IMR-90 (cell line): ENCODE data around the gene ITPKC.

Source experiments
- CTCF ChIP-seq: conservative IDR thresholded peaks from 2 replicates; pipeline ENCODE4 v1.5.1; 2012; ENCODE audit warnings: mild to moderate bottlenecking, low read depth, low read length, improper control_type of control experiment
- POLR2A ChIP-seq: IDR thresholded peaks from 2 replicates; pipeline ENCODE4 v1.6.1; 2012; ENCODE audit warnings: mild to moderate bottlenecking, low read depth, low read length

GRCh38 chr19:40693150-40693788 lies 23.6 kb upstream of the ITPKC start:
- no peak for TF ChIP-seq POLR2A
- TF ChIP-seq CTCF, result no peak
